Dedifferentiated amniotic fluid mesenchymal stem cell (primary cell): ENCODE measurements around the gene NHLH1.

ENCODE experiments used
- DNase-seq: peaks from one replicate; pipeline ENCODE4 v3.0.0-alpha.2; 2016; ENCODE audit errors: extremely low spot score

NHLH1 gene

GRCh38 chr1:160359559-160360226 lies 7.2 kb upstream of the NHLH1 start:
- no peak for DNase-seq

GRCh38 chr1:160360227-160360695 lies 6.6 kb upstream of the NHLH1 start:
- DNase-seq: no peak

- no peak for DNase-seq
Observed at GRCh38 chr1:160361199-160361598, 5.7 kb upstream of the NHLH1 start.

- no peak for DNase-seq
Observed at GRCh38 chr1:160361814-160362167, 5.1 kb upstream of the NHLH1 start.

- DNase-seq: no peak
Observed at GRCh38 chr1:160362168-160362957, 4.5 kb upstream of the NHLH1 start.

GRCh38 chr1:160363010-160363409 lies 3.9 kb upstream of the NHLH1 start:
- no peak for DNase-seq

- no peak for DNase-seq
Observed at GRCh38 chr1:160363951-160364735, 2.7 kb upstream of the NHLH1 start.

GRCh38 chr1:160365325-160365724 lies 1.5 kb upstream of the NHLH1 start:
- no peak for DNase-seq

- DNase-seq: no peak
Observed at GRCh38 chr1:160367516-160367900, 637 bp downstream of the NHLH1 start.

GRCh38 chr1:160367934-160368923 lies 1.4 kb downstream of the NHLH1 start:
- no peak for DNase-seq

- no peak for DNase-seq
Observed at GRCh38 chr1:160369087-160369486, 2.2 kb downstream of the NHLH1 start.

GRCh38 chr1:160370561-160371345 lies 3.9 kb downstream of the NHLH1 start:
- no peak for DNase-seq

GRCh38 chr1:160371346-160371631 lies 4.4 kb downstream of the NHLH1 start:
- no peak for DNase-seq

GRCh38 chr1:160371756-160372155 lies 4.9 kb downstream of the NHLH1 start:
- no peak for DNase-seq

- DNase-seq: no peak
Observed at GRCh38 chr1:160373696-160374095, 6.8 kb downstream of the NHLH1 start.

GRCh38 chr1:160374306-160375110 lies 7.6 kb downstream of the NHLH1 start:
- no peak for DNase-seq

- no peak for DNase-seq
Observed at GRCh38 chr1:160375788-160376524, 9.1 kb downstream of the NHLH1 start.

- peak; percentile 60 for DNase-seq
Observed at GRCh38 chr1:160376525-160377131, 9.8 kb downstream of the NHLH1 start.
